Measurements from ENCODE around the gene CCDC170. TPM values are rescaled to one million over a fixed set of nuclear protein-coding genes. Genes with fewer than 3 reads are reported as not detected.

CCDC170 gene
- total RNA-seq, 4 donors from 2014 or later: 0.22 to 1.1 (median 1.1) TPM; not detected in 1

- TF ChIP-seq POLR2A (IDR thresholded peaks at IDR 0.05) (no peak), CTCF (IDR thresholded peaks at IDR 0.05) (no peak)
- WGBS, 2 donors: 89 to 92% methylated on average over 9 of the region's 9 CpGs
- DNase-seq (ENCODE audit: low spot score in 2 of 2): no peak
- H3K4me3 ChIP-seq (ENCODE audit: low read depth, poor library complexity, severe bottlenecking): no peak overlapping the region
- intact Hi-C loops (cut with DNase I; ENCODE audit: low total_unique reads): no loop called here
These were observed 1.6 kb downstream of the CCDC170 start for GRCh38 chr6:151495380-151495779.

DNA sequence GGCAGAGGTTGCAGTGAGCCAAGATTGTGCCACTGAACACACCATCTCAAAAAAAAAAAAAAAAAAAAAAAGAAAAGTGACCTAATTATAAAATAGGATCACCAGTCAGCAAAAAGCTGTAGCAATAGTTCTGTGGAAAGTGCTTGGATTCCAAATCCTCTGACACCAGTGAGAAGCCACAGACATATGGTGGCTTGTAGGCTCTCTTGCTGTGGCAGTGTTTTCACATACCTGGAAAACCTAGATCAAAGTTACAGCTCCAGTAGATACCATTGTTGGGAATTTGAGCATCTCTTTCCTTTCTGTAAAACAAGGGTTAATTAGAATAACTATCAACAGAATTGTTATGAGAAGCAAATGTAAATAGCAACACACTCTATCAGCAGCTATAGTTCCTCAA is 4.1 kb downstream of the CCDC170 start:
- no peak for TF ChIP-seq POLR2A (IDR thresholded peaks at IDR 0.05)
- TF ChIP-seq CTCF (IDR thresholded peaks at IDR 0.05): no peak
- intact Hi-C loops (cut with DNase I; ENCODE audit: low total_unique reads): no loop called here
- H3K4me3 ChIP-seq (ENCODE audit: low read depth, poor library complexity, severe bottlenecking): no peak overlapping the region
- no peak for DNase-seq (ENCODE audit: low spot score in 2 of 2)

GRCh38 chr6:151498327-151498726 is 4.5 kb downstream of the CCDC170 start:
- TF ChIP-seq CTCF (IDR thresholded peaks at IDR 0.05) (no peak), POLR2A (IDR thresholded peaks at IDR 0.05) (no peak)
- H3K4me3 ChIP-seq (ENCODE audit: low read depth, poor library complexity, severe bottlenecking): no peak overlapping the region
- intact Hi-C loops (cut with DNase I; ENCODE audit: low total_unique reads): no loop called here
- 91% methylated on average over 1 of the region's 1 CpG for WGBS, 2 donors
- no peak for DNase-seq (ENCODE audit: low spot score in 2 of 2)

DNA sequence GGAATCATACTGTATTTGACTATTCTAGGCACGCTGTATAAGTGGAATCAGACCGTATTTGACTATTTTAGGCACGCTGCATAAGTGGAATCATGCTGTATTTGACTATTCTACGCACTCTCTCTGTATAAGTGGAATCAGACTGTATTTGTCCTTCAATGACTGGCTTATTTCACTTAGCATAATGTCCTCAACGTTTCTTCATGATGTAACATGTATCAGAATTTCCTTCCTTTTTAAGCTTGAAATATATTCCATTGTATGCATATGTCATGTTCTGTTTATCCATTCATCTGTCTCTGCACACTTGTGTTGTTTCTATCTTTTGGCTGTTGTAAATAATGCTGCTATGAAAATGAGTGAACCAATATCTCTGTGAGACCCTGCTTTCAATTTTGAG is 5.7 kb downstream of the CCDC170 start:
- intact Hi-C loops (cut with DNase I; ENCODE audit: low total_unique reads): no loop called here
- TF ChIP-seq CTCF (IDR thresholded peaks at IDR 0.05) (no peak), POLR2A (IDR thresholded peaks at IDR 0.05) (no peak)
- no peak for DNase-seq (ENCODE audit: low spot score in 2 of 2)
- no peak overlapping the region for H3K4me3 ChIP-seq (ENCODE audit: low read depth, poor library complexity, severe bottlenecking)
- 61 to 71% methylated on average over 5 of the region's 5 CpGs for WGBS, 2 donors

GRCh38 chr6:151501511-151502136 is 7.8 kb downstream of the CCDC170 start:
- WGBS, 2 donors: 79 to 85% methylated on average over 1 of the region's 1 CpG
- TF ChIP-seq CTCF (IDR thresholded peaks at IDR 0.05) (no peak), POLR2A (IDR thresholded peaks at IDR 0.05) (no peak)
- no peak overlapping the region for H3K4me3 ChIP-seq (ENCODE audit: low read depth, poor library complexity, severe bottlenecking)
- intact Hi-C loops (cut with DNase I; ENCODE audit: low total_unique reads): no loop called here
- no peak for DNase-seq (ENCODE audit: low spot score in 2 of 2)

GRCh38 chr6:151502499-151502898 is 8.7 kb downstream of the CCDC170 start:
- TF ChIP-seq POLR2A (IDR thresholded peaks at IDR 0.05): no peak
- no peak for TF ChIP-seq CTCF (IDR thresholded peaks at IDR 0.05)
- intact Hi-C loops (cut with DNase I; ENCODE audit: low total_unique reads): no loop called here
- WGBS, 2 donors: 94 to 95% methylated on average over 4 of the region's 4 CpGs

More at GRCh38 chr6:151502499-151502898, 8.7 kb downstream of the CCDC170 start:
- no peak overlapping the region for H3K4me3 ChIP-seq (ENCODE audit: low read depth, poor library complexity, severe bottlenecking)
- DNase-seq (ENCODE audit: low spot score in 2 of 2): no peak

Data from lower leg skin (tissue), 4 donors.